HEK293 (cell line): ENCODE data around the gene COQ10A.
A peak's percentile ranks its signal among the peaks of the same experiment; 100 is the strongest.

ENCODE experiments used
- GFI1B ChIP-seq: fragments of 450-650 bp; formaldehyde crosslinking; IDR thresholded peaks from 2 replicates; pipeline ENCODE4 v1.5.1; 2016; ENCODE audit warnings: missing biosample characterization, missing genetic modification characterization
- GLIS2 ChIP-seq: fragments of 450-650 bp; formaldehyde crosslinking; IDR thresholded peaks from 2 replicates; pipeline ENCODE4 v1.5.1; 2016; ENCODE audit warnings: missing biosample characterization, missing genetic modification characterization
- MEIS1 ChIP-seq: sonication (generic); formaldehyde crosslinking; IDR thresholded peaks from 2 replicates; pipeline ENCODE4 v1.8.1; 2022; ENCODE audit warnings: missing genetic modification reagents, mild to moderate bottlenecking, borderline replicate concordance
- PRDM1 ChIP-seq: fragments of 450-650 bp; formaldehyde crosslinking; IDR thresholded peaks from 2 replicates; pipeline ENCODE4; 2016; ENCODE audit warnings: missing biosample characterization, missing genetic modification characterization
- REPIN1 ChIP-seq: fragments of 450-650 bp; formaldehyde crosslinking; IDR thresholded peaks from 2 replicates; pipeline ENCODE4 v1.5.1; 2017; ENCODE audit warnings: missing biosample characterization, missing genetic modification characterization, low read depth
- ZBTB21 ChIP-seq: fragments of 450-650 bp; formaldehyde crosslinking; IDR thresholded peaks from 2 replicates; pipeline ENCODE4 v1.5.1; 2017; ENCODE audit warnings: missing biosample characterization, missing genetic modification characterization
- ZBTB26 ChIP-seq: fragments of 450-650 bp; formaldehyde crosslinking; optimal IDR thresholded peaks from 2 replicates; pipeline ENCODE3; 2016; ENCODE audit warnings: missing biosample characterization, mild to moderate bottlenecking, missing genetic modification characterization
- ZFP3 ChIP-seq: fragments of 450-650 bp; formaldehyde crosslinking; IDR thresholded peaks from 2 replicates; pipeline ENCODE4 v1.5.1; 2016; ENCODE audit warnings: low read depth, missing biosample characterization, missing genetic modification characterization
- ZFP37 ChIP-seq: fragments of 450-650 bp; formaldehyde crosslinking; IDR thresholded peaks from 2 replicates; pipeline ENCODE4 v1.5.1; 2016; ENCODE audit warnings: missing biosample characterization, missing genetic modification characterization
- ZNF10 ChIP-seq: fragments of 450-650 bp; formaldehyde crosslinking; IDR thresholded peaks from 2 replicates; pipeline ENCODE4 v1.5.1; 2017; ENCODE audit warnings: missing biosample characterization, missing genetic modification characterization
- ZNF114 ChIP-seq: fragments of 450-650 bp; formaldehyde crosslinking; IDR thresholded peaks from 2 replicates; pipeline ENCODE4 v1.5.0; 2017; ENCODE audit warnings: missing biosample characterization, missing genetic modification characterization
- ZNF175 ChIP-seq: fragments of 450-650 bp; formaldehyde crosslinking; IDR thresholded peaks from 2 replicates; pipeline ENCODE4 v1.5.1; 2016; ENCODE audit warnings: missing biosample characterization, missing genetic modification characterization
- ZNF211 ChIP-seq: fragments of 450-650 bp; formaldehyde crosslinking; IDR thresholded peaks from 2 replicates; pipeline ENCODE4 v1.5.1; 2016; ENCODE audit warnings: low read depth, missing biosample characterization, missing genetic modification characterization
- ZNF221 ChIP-seq: fragments of 450-650 bp; formaldehyde crosslinking; IDR thresholded peaks from 2 replicates; pipeline ENCODE4 v1.5.1; 2017; ENCODE audit warnings: missing biosample characterization, missing genetic modification characterization, borderline replicate concordance
- ZNF223 ChIP-seq: fragments of 450-650 bp; formaldehyde crosslinking; IDR thresholded peaks from 2 replicates; pipeline ENCODE4 v1.5.1; 2016; ENCODE audit warnings: missing biosample characterization, missing genetic modification characterization
- ZNF274 ChIP-seq, 2 experiments: fragments of 200-500 bp in 1 of 2; fragments of 450-650 bp in 1 of 2; sonication (Bioruptor generic) in 1 of 2; formaldehyde crosslinking in 1 of 2; IDR thresholded peaks; 2 replicates each; pipeline versions ENCODE4 v1.5.1 to v1.6.1; 2014 to 2016; ENCODE audit warnings: borderline replicate concordance in 1 of 2, inconsistent platforms in 1 of 2, low read length in 1 of 2, missing biosample characterization in 1 of 2, missing genetic modification characterization in 1 of 2
- ZNF335 ChIP-seq: fragments of 450-650 bp; formaldehyde crosslinking; conservative IDR thresholded peaks from 2 replicates; pipeline ENCODE4 v1.5.1; 2016; ENCODE audit warnings: missing biosample characterization, missing genetic modification characterization
- ZNF391 ChIP-seq: fragments of 450-650 bp; formaldehyde crosslinking; IDR thresholded peaks from 2 replicates; pipeline ENCODE4 v1.5.1; 2016; ENCODE audit warnings: low read depth, missing biosample characterization, missing genetic modification characterization, borderline replicate concordance
- ZNF394 ChIP-seq: fragments of 450-650 bp; formaldehyde crosslinking; IDR thresholded peaks from 2 replicates; pipeline ENCODE4 v1.5.1; 2016; ENCODE audit warnings: missing biosample characterization, missing genetic modification characterization, mild to moderate bottlenecking, moderate library complexity, borderline replicate concordance
- ZNF404 ChIP-seq: fragments of 450-650 bp; formaldehyde crosslinking; IDR thresholded peaks from 2 replicates; pipeline ENCODE4 v1.5.1; 2017; ENCODE audit warnings: missing biosample characterization, missing genetic modification characterization
- ZNF521 ChIP-seq: fragments of 450-650 bp; formaldehyde crosslinking; IDR thresholded peaks from 2 replicates; pipeline ENCODE4 v1.5.1; 2017; ENCODE audit warnings: missing biosample characterization, mild to moderate bottlenecking, missing genetic modification characterization
- ZNF529 ChIP-seq: fragments of 450-650 bp; formaldehyde crosslinking; IDR thresholded peaks from 2 replicates; pipeline ENCODE4 v1.5.1; 2017; ENCODE audit warnings: missing genetic modification characterization, missing biosample characterization; ENCODE audit not compliant: insufficient replicate concordance
- ZNF624 ChIP-seq: fragments of 450-650 bp; formaldehyde crosslinking; IDR thresholded peaks from 2 replicates; pipeline ENCODE4 v1.5.1; 2017; ENCODE audit warnings: missing biosample characterization, missing genetic modification characterization
- ZNF639 ChIP-seq: fragments of 450-650 bp; formaldehyde crosslinking; IDR thresholded peaks from 2 replicates; pipeline ENCODE4 v1.5.1; 2016; ENCODE audit warnings: missing biosample characterization, missing genetic modification characterization
- ZNF670 ChIP-seq: fragments of 450-650 bp; formaldehyde crosslinking; IDR thresholded peaks from 2 replicates; pipeline ENCODE4 v1.5.1; 2016; ENCODE audit warnings: missing biosample characterization, missing genetic modification characterization, low read depth
- ZNF692 ChIP-seq: fragments of 450-650 bp; formaldehyde crosslinking; IDR thresholded peaks from 2 replicates; pipeline ENCODE4 v1.5.1; 2016; ENCODE audit warnings: missing biosample characterization, missing genetic modification characterization
- ZNF792 ChIP-seq: fragments of 450-650 bp; formaldehyde crosslinking; IDR thresholded peaks from 2 replicates; pipeline ENCODE4 v1.5.1; 2016; ENCODE audit warnings: missing biosample characterization, missing genetic modification characterization
- TF ChIP-seq, protein P1 (sequence below): fragments of 450-650 bp; formaldehyde crosslinking; IDR thresholded peaks from 2 replicates; pipeline ENCODE4 v1.5.1; 2016; ENCODE audit warnings: missing biosample characterization, missing genetic modification characterization
- TF ChIP-seq, protein P2 (sequence below): sonication (generic); formaldehyde crosslinking; IDR thresholded peaks from 2 replicates; pipeline ENCODE4 v1.8.1; 2022; ENCODE audit warnings: mild to moderate bottlenecking, moderate library complexity, missing genetic modification reagents
- TF ChIP-seq, protein P3 (sequence below): fragments of 450-650 bp; formaldehyde crosslinking; IDR thresholded peaks from 2 replicates; pipeline ENCODE4 v1.5.1; 2016; ENCODE audit warnings: missing biosample characterization, missing genetic modification characterization

Gene COQ10A

GRCh38 chr12:56221757-56222530 is 44.8 kb upstream of the COQ10A start, which contains the start of gene RNF41 (continued):
- TF ChIP-seq ZBTB26 (tag by site-specific recombination): peak; percentile 8
- TF ChIP-seq ZNF529: no peak
- no peak for TF ChIP-seq ZNF624
- no peak for TF ChIP-seq MEIS1 (CRISPR knock-in tag)
- TF ChIP-seq ZNF404 (tag by site-specific recombination): no peak
- TF ChIP-seq ZNF211 (tag by site-specific recombination): no peak
- peak; percentile 22; the same call in 1 of the 2 replicates for TF ChIP-seq ZNF335 (tag by site-specific recombination)
- TF ChIP-seq ZNF521 (tag by site-specific recombination): no peak
- TF ChIP-seq ZNF175: no peak
- TF ChIP-seq REPIN1: no peak
- no peak for TF ChIP-seq ZNF274 (IDR thresholded peaks at IDR 0.05; ENCODE audit: low read length)
- TF ChIP-seq ZNF274 (tag by site-specific recombination; IDR thresholded peaks at IDR 0.05; ENCODE audit: borderline replicate concordance): no peak
- TF ChIP-seq ZNF639 (tag by site-specific recombination): no peak
- TF ChIP-seq ZNF10 (tag by site-specific recombination): peak; percentile 25; the same call in 1 of the 2 replicates
- 0 out of 2 replicates have a peak, but pooled peaks have one; percentile 56 for TF ChIP-seq ZNF391 (tag by site-specific recombination)
- TF ChIP-seq, protein P1, sequence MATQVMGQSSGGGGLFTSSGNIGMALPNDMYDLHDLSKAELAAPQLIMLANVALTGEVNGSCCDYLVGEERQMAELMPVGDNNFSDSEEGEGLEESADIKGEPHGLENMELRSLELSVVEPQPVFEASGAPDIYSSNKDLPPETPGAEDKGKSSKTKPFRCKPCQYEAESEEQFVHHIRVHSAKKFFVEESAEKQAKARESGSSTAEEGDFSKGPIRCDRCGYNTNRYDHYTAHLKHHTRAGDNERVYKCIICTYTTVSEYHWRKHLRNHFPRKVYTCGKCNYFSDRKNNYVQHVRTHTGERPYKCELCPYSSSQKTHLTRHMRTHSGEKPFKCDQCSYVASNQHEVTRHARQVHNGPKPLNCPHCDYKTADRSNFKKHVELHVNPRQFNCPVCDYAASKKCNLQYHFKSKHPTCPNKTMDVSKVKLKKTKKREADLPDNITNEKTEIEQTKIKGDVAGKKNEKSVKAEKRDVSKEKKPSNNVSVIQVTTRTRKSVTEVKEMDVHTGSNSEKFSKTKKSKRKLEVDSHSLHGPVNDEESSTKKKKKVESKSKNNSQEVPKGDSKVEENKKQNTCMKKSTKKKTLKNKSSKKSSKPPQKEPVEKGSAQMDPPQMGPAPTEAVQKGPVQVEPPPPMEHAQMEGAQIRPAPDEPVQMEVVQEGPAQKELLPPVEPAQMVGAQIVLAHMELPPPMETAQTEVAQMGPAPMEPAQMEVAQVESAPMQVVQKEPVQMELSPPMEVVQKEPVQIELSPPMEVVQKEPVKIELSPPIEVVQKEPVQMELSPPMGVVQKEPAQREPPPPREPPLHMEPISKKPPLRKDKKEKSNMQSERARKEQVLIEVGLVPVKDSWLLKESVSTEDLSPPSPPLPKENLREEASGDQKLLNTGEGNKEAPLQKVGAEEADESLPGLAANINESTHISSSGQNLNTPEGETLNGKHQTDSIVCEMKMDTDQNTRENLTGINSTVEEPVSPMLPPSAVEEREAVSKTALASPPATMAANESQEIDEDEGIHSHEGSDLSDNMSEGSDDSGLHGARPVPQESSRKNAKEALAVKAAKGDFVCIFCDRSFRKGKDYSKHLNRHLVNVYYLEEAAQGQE: no peak
- TF ChIP-seq, protein P2, sequence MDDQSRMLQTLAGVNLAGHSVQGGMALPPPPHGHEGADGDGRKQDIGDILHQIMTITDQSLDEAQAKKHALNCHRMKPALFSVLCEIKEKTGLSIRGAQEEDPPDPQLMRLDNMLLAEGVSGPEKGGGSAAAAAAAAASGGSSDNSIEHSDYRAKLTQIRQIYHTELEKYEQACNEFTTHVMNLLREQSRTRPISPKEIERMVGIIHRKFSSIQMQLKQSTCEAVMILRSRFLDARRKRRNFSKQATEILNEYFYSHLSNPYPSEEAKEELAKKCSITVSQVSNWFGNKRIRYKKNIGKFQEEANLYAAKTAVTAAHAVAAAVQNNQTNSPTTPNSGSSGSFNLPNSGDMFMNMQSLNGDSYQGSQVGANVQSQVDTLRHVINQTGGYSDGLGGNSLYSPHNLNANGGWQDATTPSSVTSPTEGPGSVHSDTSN (CRISPR knock-in tag): no peak
- TF ChIP-seq ZNF221 (tag by site-specific recombination): no peak
- no peak for TF ChIP-seq ZNF692 (tag by site-specific recombination)
- no peak; the same call in 1 of the 2 replicates for TF ChIP-seq ZNF394 (tag by site-specific recombination)
- no peak for TF ChIP-seq ZNF223 (tag by site-specific recombination)
- TF ChIP-seq ZNF792 (tag by site-specific recombination): no peak
- no peak for TF ChIP-seq PRDM1
- TF ChIP-seq, protein P3, sequence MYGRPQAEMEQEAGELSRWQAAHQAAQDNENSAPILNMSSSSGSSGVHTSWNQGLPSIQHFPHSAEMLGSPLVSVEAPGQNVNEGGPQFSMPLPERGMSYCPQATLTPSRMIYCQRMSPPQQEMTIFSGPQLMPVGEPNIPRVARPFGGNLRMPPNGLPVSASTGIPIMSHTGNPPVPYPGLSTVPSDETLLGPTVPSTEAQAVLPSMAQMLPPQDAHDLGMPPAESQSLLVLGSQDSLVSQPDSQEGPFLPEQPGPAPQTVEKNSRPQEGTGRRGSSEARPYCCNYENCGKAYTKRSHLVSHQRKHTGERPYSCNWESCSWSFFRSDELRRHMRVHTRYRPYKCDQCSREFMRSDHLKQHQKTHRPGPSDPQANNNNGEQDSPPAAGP (tag by site-specific recombination): no peak
- TF ChIP-seq ZBTB21 (tag by site-specific recombination): no peak
- no peak for TF ChIP-seq GFI1B
- no peak for TF ChIP-seq GLIS2
- TF ChIP-seq ZNF670 (tag by site-specific recombination): no peak
- no peak for TF ChIP-seq ZFP3 (tag by site-specific recombination)
- no peak for TF ChIP-seq ZFP37 (tag by site-specific recombination)
- TF ChIP-seq ZNF114 (tag by site-specific recombination): no peak
